ENCODE measurements around the gene ARHGAP8. TPM values are rescaled to one million over a fixed set of nuclear protein-coding genes. Genes with fewer than 3 reads are reported as not detected.

ARHGAP8 gene
- total RNA-seq, 3 donors from 2014 or later (not counting 1 experiment from before 2014, with no cell fraction given), result 23.6 to 32.6 (median 26.5) TPM

GRCh38 chr22:44824271-44824670 lies 71.9 kb downstream of the ARHGAP8 start:
- H3K4me1 ChIP-seq (ENCODE audit: control insufficient read depth, insufficient read depth, low read length), result peaks cover 11% of the 10 kb centered on the region
- TF ChIP-seq CTCF (IDR thresholded peaks at IDR 0.05), result no peak
- Mint-ChIP-seq H3K27ac (no peak overlapping the region), H3K36me3 (no peaks in the 10 kb centered on the region), H3K27me3 (ENCODE audit: low read depth in 2 of 2) (no peaks in the 10 kb centered on the region), H3K4me3 (no peak overlapping the region), H3K4me1 (peaks cover 4 to 5% of the 10 kb centered on the region in 2 donors), H3K9me3 (no peaks in the 10 kb centered on the region)
- WGBS (ENCODE audit: insufficient coverage), result 91% methylated on average over 11 of the region's 12 CpGs
- no peaks in the 10 kb centered on the region for H3K36me3 ChIP-seq (ENCODE audit: control insufficient read depth, insufficient read depth, low read length)
- H3K27me3 ChIP-seq (ENCODE audit: control insufficient read depth, insufficient read depth, low read length), result no peaks in the 10 kb centered on the region
- H3K27ac ChIP-seq (ENCODE audit: low read length), result no peak overlapping the region
- no peak overlapping the region for H3K4me3 ChIP-seq (ENCODE audit: low read length)
- no peak for DNase-seq
- intact Hi-C loops (cut with micrococcal nuclease), result no loop called here
- ATAC-seq, result no peak
- H3K9me3 ChIP-seq (ENCODE audit: control insufficient read depth, insufficient read depth, low read length), result no peaks in the 10 kb centered on the region

- H3K36me3 ChIP-seq (ENCODE audit: control insufficient read depth, insufficient read depth, low read length), result no peaks in the 10 kb centered on the region
- TF ChIP-seq CTCF (IDR thresholded peaks at IDR 0.05), result no peak
- H3K27me3 ChIP-seq (ENCODE audit: control insufficient read depth, insufficient read depth, low read length), result no peaks in the 10 kb centered on the region
- Mint-ChIP-seq H3K27ac (no peak overlapping the region), H3K4me3 (no peak overlapping the region), H3K9me3 (no peaks in the 10 kb centered on the region), H3K27me3 (ENCODE audit: low read depth in 2 of 2) (no peaks in the 10 kb centered on the region), H3K36me3 (no peaks in the 10 kb centered on the region), H3K4me1 (peaks cover 4 to 5% of the 10 kb centered on the region in 2 donors)
- H3K27ac ChIP-seq (ENCODE audit: low read length), result no peak overlapping the region
- H3K9me3 ChIP-seq (ENCODE audit: control insufficient read depth, insufficient read depth, low read length), result no peaks in the 10 kb centered on the region
- no peak for DNase-seq
- WGBS (ENCODE audit: insufficient coverage), result 91% methylated on average over 40 of the region's 43 CpGs
- peaks cover 9% of the 10 kb centered on the region for H3K4me1 ChIP-seq (ENCODE audit: control insufficient read depth, insufficient read depth, low read length)
- no peak overlapping the region for H3K4me3 ChIP-seq (ENCODE audit: low read length)
- no peak for ATAC-seq
- intact Hi-C loops (cut with micrococcal nuclease), result no loop called here
Observed at GRCh38 chr22:44825310-44826150, 73.2 kb downstream of the ARHGAP8 start.

GRCh38 chr22:44827666-44828190 lies 75.4 kb downstream of the ARHGAP8 start:
- DNase-seq, result no peak
- no peak overlapping the region for H3K27ac Mint-ChIP-seq
- Histone ChIP-seq H3K27me3 (ENCODE audit: control insufficient read depth, insufficient read depth, low read length) (no peaks in the 10 kb centered on the region), H3K27ac (ENCODE audit: low read length) (no peak overlapping the region), H3K4me1 (ENCODE audit: control insufficient read depth, insufficient read depth, low read length) (peaks cover 6% of the 10 kb centered on the region), H3K36me3 (ENCODE audit: control insufficient read depth, insufficient read depth, low read length) (no peaks in the 10 kb centered on the region), H3K9me3 (ENCODE audit: control insufficient read depth, insufficient read depth, low read length) (no peaks in the 10 kb centered on the region), H3K4me3 (ENCODE audit: low read length) (no peak overlapping the region)
- TF ChIP-seq CTCF (IDR thresholded peaks at IDR 0.05), result no peak
- no peaks in the 10 kb centered on the region for H3K36me3 Mint-ChIP-seq
- WGBS (ENCODE audit: insufficient coverage), result 94% methylated on average over 12 of the region's 16 CpGs
- ATAC-seq, result peak in 1 of 3 donors; percentile 21
- no peak overlapping the region for H3K4me3 Mint-ChIP-seq
- no peaks in the 10 kb centered on the region for H3K9me3 Mint-ChIP-seq
- H3K4me1 Mint-ChIP-seq, result peaks cover 4 to 5% of the 10 kb centered on the region in 2 donors
- intact Hi-C loops (cut with micrococcal nuclease), result no loop called here
- no peaks in the 10 kb centered on the region for H3K27me3 Mint-ChIP-seq (ENCODE audit: low read depth in 2 of 2)

Data from natural killer cell (primary cell).